Measurements from ENCODE around the gene ATP2C2. TPM values are rescaled to one million over a fixed set of nuclear protein-coding genes. Genes with fewer than 3 reads are reported as not detected.

The ATP2C2 gene
- total and polyA plus RNA-seq, 2 of the 8 experiments (the other 6 are each of a cell fraction or from before 2014, with no cell fraction given): 1.2 to 2.8 TPM

DNA sequence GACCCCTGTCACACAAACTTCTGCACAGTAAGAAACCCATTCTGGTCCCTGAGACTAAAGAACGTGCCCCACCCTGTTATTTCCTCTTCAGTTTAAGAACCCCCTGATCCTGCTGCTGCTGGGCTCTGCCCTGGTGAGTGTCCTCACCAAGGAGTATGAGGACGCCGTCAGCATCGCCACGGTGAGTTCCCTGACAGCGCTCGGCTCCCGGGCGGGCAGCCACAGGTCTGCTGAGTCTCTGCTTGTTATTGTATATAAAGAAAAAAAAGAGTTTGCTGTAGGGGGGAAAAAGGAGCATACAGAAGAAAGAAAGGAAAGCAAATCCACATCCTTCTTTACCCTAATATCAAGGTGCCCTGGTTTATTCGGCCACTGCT is 40.0 kb downstream of the ATP2C2 start:
- no peak overlapping the region for H3K4ac ChIP-seq (replicated peaks; ENCODE audit: insufficient read length, low read depth, low read length)
- POLR2A ChIA-PET (ENCODE audit: partially characterized antibody): no interaction called here
- no peak overlapping the region for H3K27ac ChIP-seq (ENCODE audit: low read depth, low read length)
- CTCF ChIA-PET (ENCODE audit: partially characterized antibody): no interaction called here
- H3K23me2 ChIP-seq (ENCODE audit: low read depth, low read length): peaks cover 3% of the 10 kb centered on the region; the same call in 1 of the 2 replicates
- no peaks in the 10 kb centered on the region for H3K27me3 ChIP-seq (replicated peaks in 1 of 4; ENCODE audit: control insufficient read depth in 3 of 4, extremely low read depth in 1 of 4, insufficient read depth in 3 of 4, low read length in 3 of 4)
- WGBS, 2 experiments (ENCODE audit: extremely low coverage in 1 of 2, insufficient coverage in 1 of 2, insufficient read length in 1 of 2, insufficient replicate concordance in 2 of 2, low coverage in 1 of 2, low lambda C conversion rate in 2 of 2, missing lambda C conversion rate in 1 of 2): 94% methylated on average over 10 of the region's 10 CpGs; no CpG with 5 or more reads in 1 of the 2 experiments
- no peak overlapping the region for H3K4me2 ChIP-seq (ENCODE audit: insufficient read depth in 1 of 2, low read depth in 2 of 2, low read length in 2 of 2)
- TF ChIP-seq RFX5 (IDR thresholded peaks at IDR 0.05; ENCODE audit: borderline replicate concordance, low read depth, low read length): no peak
- TF ChIP-seq TAF7 (optimal IDR thresholded peaks at IDR 0.05; ENCODE audit: borderline replicate concordance, low read depth, low read length): no peak
- no peak overlapping the region for H2BK120ac ChIP-seq (replicated peaks; ENCODE audit: low read depth, low read length)
- no peaks in the 10 kb centered on the region for H3K79me2 ChIP-seq (ENCODE audit: control insufficient read depth in 1 of 2, insufficient read depth in 2 of 2, low read length in 2 of 2)
- H3K18ac ChIP-seq (ENCODE audit: extremely low read depth, low read length): no peak overlapping the region
- no peak overlapping the region for H2BK5ac ChIP-seq (ENCODE audit: low read depth, low read length)
- H3K9me3 ChIP-seq (ENCODE audit: insufficient read depth in 2 of 2, low read depth in 1 of 2, low read length in 1 of 2): no peaks in the 10 kb centered on the region
- no peak overlapping the region for H3K4me3 ChIP-seq (ENCODE audit: extremely low read depth in 1 of 4, insufficient read depth in 2 of 4, low read depth in 3 of 4, low read length in 4 of 4)
- H4K91ac ChIP-seq (replicated peaks; ENCODE audit: insufficient read length, low read length): no peak overlapping the region
- H2BK15ac ChIP-seq (ENCODE audit: low read length): no peak overlapping the region
- H4K5ac ChIP-seq (ENCODE audit: insufficient read length, low read depth, low read length): no peak overlapping the region
- no peak for FAIRE-seq
- no peak overlapping the region for H2AFZ ChIP-seq (ENCODE audit: low read length)
- no peak overlapping the region for H4K8ac ChIP-seq (ENCODE audit: extremely low read depth, insufficient read depth, low read length)
- no peak overlapping the region for H3K9ac ChIP-seq (replicated peaks in 1 of 4; ENCODE audit: extremely low read depth in 1 of 4, low read depth in 3 of 4, low read length in 3 of 4)
- no peak overlapping the region for H2BK12ac ChIP-seq (ENCODE audit: low read depth, low read length)
- H3K56ac ChIP-seq (replicated peaks; ENCODE audit: insufficient read length, low read depth, low read length): no peak overlapping the region
- H3K79me1 ChIP-seq (ENCODE audit: low read depth, low read length): no peaks in the 10 kb centered on the region
- no peaks in the 10 kb centered on the region for H3K4me1 ChIP-seq (replicated peaks in 1 of 4; ENCODE audit: control insufficient read depth in 3 of 4, insufficient read depth in 4 of 4, low read length in 3 of 4)
- H3K36me3 ChIP-seq (ENCODE audit: control insufficient read depth in 2 of 4, insufficient read depth in 4 of 4, low read length in 3 of 4): no peaks in the 10 kb centered on the region
- no peak overlapping the region for H2BK20ac ChIP-seq (ENCODE audit: low read length)
- no peaks in the 10 kb centered on the region for H4K20me1 ChIP-seq (replicated peaks in 1 of 2; ENCODE audit: control insufficient read depth in 1 of 2, insufficient read depth in 2 of 2, low read length in 2 of 2)
- DNase-seq (ENCODE audit: low read depth in 1 of 2, low spot score in 2 of 2): no peak
- H2AK5ac ChIP-seq (ENCODE audit: low read depth, low read length): no peak overlapping the region
- no peak overlapping the region for H3K14ac ChIP-seq (ENCODE audit: insufficient read length)
- H3K23ac ChIP-seq (ENCODE audit: insufficient read length): no peak overlapping the region

Measured in H1 (cell line).